GM12878 (cell line): ENCODE measurements around the gene MDC1. TPM values are rescaled to one million over a fixed set of nuclear protein-coding genes. Genes with fewer than 3 reads are reported as not detected.

Experiments
- CBX5 ChIP-seq: sonication (generic); IDR thresholded peaks from 2 replicates; pipeline ENCODE4 v1.6.1; 2016; ENCODE audit warnings: low read depth, moderate library complexity, mild to moderate bottlenecking, inconsistent platforms
- POLR2AphosphoS5 ChIP-seq: IDR thresholded peaks from 2 replicates; pipeline ENCODE4 v1.6.1; 2011; ENCODE audit warnings: mild to moderate bottlenecking, low read length, inconsistent platforms
- PRDM15 ChIP-seq: fragments of 450-650 bp; formaldehyde crosslinking; IDR thresholded peaks from 2 replicates; pipeline ENCODE4 v1.4.0; 2020; ENCODE audit warnings: mild to moderate bottlenecking, moderate library complexity
- WRNIP1 ChIP-seq: IDR thresholded peaks from 2 replicates; pipeline ENCODE4 v1.6.1; 2011; ENCODE audit warnings: low read depth, low read length, improper control_type of control experiment, borderline replicate concordance
- polyA plus RNA-seq, 11 experiments: library from polyadenylated mRNA; depleted of rRNA in 4 of 11; unstranded in 6 of 11; stranded (reverse) in 5 of 11; fragments of >200 nt; fragmentation: Nextera tagmentation in 4 of 11; fragmentation: Illumina TruSeq in 1 of 11; extraction: Ambion mirVana in 4 of 11; extraction: Trizol in 1 of 11; gene quantifications; 1 replicate in 1 of 11; 2 replicates in 10 of 11; pipeline versions ENCODE4 v1.2.1 to v1.2.3, GENCODE V29; 2011 to 2016; ENCODE audit warnings: inconsistent platforms in 2 of 11, missing spikeins in 2 of 11, low read depth in 1 of 11
- total RNA-seq, 4 experiments: library from RNA; depleted of rRNA in 3 of 4; stranded (reverse); fragments of >200 nt in 3 of 4; fragmentation: Illumina TruSeq in 1 of 4; extraction: Trizol in 1 of 4; gene quantifications; 2 replicates each; pipeline versions ENCODE4 v1.2.1 to v1.2.3, GENCODE V29; 2013 to 2021
- TF ChIP-seq, protein P1 (sequence below): fragments of 450-650 bp; IDR thresholded peaks from 2 replicates; pipeline ENCODE4 v1.6.1; 2016; ENCODE audit warnings: mild to moderate bottlenecking, moderate library complexity, borderline replicate concordance

The MDC1 gene
- total and polyA plus RNA-seq, 10 of the 15 experiments (the other 5 are each of a cell fraction or from before 2014, with no cell fraction given) = 5.1 to 62.5 (median 22.4) TPM

- no peak for TF ChIP-seq PRDM15
- 0 out of 2 replicates have a peak, but pooled peaks have one; percentile 1 for TF ChIP-seq POLR2AphosphoS5
- TF ChIP-seq, protein P1, sequence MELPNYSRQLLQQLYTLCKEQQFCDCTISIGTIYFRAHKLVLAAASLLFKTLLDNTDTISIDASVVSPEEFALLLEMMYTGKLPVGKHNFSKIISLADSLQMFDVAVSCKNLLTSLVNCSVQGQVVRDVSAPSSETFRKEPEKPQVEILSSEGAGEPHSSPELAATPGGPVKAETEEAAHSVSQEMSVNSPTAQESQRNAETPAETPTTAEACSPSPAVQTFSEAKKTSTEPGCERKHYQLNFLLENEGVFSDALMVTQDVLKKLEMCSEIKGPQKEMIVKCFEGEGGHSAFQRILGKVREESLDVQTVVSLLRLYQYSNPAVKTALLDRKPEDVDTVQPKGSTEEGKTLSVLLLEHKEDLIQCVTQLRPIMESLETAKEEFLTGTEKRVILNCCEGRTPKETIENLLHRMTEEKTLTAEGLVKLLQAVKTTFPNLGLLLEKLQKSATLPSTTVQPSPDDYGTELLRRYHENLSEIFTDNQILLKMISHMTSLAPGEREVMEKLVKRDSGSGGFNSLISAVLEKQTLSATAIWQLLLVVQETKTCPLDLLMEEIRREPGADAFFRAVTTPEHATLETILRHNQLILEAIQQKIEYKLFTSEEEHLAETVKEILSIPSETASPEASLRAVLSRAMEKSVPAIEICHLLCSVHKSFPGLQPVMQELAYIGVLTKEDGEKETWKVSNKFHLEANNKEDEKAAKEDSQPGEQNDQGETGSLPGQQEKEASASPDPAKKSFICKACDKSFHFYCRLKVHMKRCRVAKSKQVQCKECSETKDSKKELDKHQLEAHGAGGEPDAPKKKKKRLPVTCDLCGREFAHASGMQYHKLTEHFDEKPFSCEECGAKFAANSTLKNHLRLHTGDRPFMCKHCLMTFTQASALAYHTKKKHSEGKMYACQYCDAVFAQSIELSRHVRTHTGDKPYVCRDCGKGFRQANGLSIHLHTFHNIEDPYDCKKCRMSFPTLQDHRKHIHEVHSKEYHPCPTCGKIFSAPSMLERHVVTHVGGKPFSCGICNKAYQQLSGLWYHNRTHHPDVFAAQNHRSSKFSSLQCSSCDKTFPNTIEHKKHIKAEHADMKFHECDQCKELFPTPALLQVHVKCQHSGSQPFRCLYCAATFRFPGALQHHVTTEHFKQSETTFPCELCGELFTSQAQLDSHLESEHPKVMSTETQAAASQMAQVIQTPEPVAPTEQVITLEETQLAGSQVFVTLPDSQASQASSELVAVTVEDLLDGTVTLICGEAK = no peak
- TF ChIP-seq CBX5 = no peak
- no peak for TF ChIP-seq WRNIP1
Measured at GRCh38 chr6:30683183-30683979, 33.7 kb downstream of the MDC1 start (continued).
